IPS-20b (cell line): ENCODE results near the gene RAB10.

Source experiments
- H3K27ac ChIP-seq: one replicate; pipeline ENCODE4 v1.5.1; 2013; ENCODE audit warnings: low read length
- H3K27me3 ChIP-seq: 2 replicates; pipeline ENCODE4 v1.6.1; 2013; ENCODE audit warnings: mild to moderate bottlenecking, low read length, inconsistent platforms; ENCODE audit not compliant: insufficient read depth
- H3K36me3 ChIP-seq: 2 replicates; pipeline ENCODE4 v1.6.1; 2013; ENCODE audit warnings: low read depth, mild to moderate bottlenecking, inconsistent platforms, low read length, moderate library complexity; ENCODE audit not compliant: insufficient read depth
- H3K4me1 ChIP-seq: 2 replicates; pipeline ENCODE4 v1.6.1; 2013; ENCODE audit warnings: mild to moderate bottlenecking, control low read depth, inconsistent platforms, low read length, moderate library complexity; ENCODE audit not compliant: insufficient read depth
- H3K4me3 ChIP-seq: 2 replicates; pipeline ENCODE4 v1.5.1; 2013; ENCODE audit warnings: mild to moderate bottlenecking, low read length, inconsistent platforms
- H3K9ac ChIP-seq: 2 replicates; pipeline ENCODE4 v1.6.1; 2013; ENCODE audit warnings: low read depth, mild to moderate bottlenecking, inconsistent platforms, low read length, moderate library complexity
- H3K9me3 ChIP-seq: 2 replicates; pipeline ENCODE4 v1.6.1; 2013; ENCODE audit warnings: mild to moderate bottlenecking, low read depth, low read length, inconsistent platforms; ENCODE audit not compliant: insufficient read depth

RAB10 gene

GRCh38 chr2:26169681-26170414 lies 136.0 kb downstream of the RAB10 start:
- Histone ChIP-seq H3K4me3 (no peak overlapping the region), H3K9me3 (no peaks in the 10 kb centered on the region), H3K4me1 (peaks cover 7% of the 10 kb centered on the region; the same call in 1 of the 2 replicates), H3K27ac (no peak overlapping the region), H3K9ac (no peak overlapping the region), H3K27me3 (peaks cover 22% of the 10 kb centered on the region), H3K36me3 (no peaks in the 10 kb centered on the region)

- H3K9ac ChIP-seq = no peak overlapping the region
- peaks cover 23% of the 10 kb centered on the region for H3K27me3 ChIP-seq
- H3K27ac ChIP-seq = no peak overlapping the region
- peaks cover 10% of the 10 kb centered on the region; the same call in 1 of the 2 replicates for H3K4me1 ChIP-seq
- no peaks in the 10 kb centered on the region for H3K36me3 ChIP-seq
- no peaks in the 10 kb centered on the region for H3K9me3 ChIP-seq
- H3K4me3 ChIP-seq = no peak overlapping the region
These were observed 136.9 kb downstream of the RAB10 start for GRCh38 chr2:26170795-26171194.

GRCh38 chr2:26172189-26172870 lies 138.4 kb downstream of the RAB10 start:
- Histone ChIP-seq H3K9ac (no peak overlapping the region), H3K4me3 (peak overlapping the region; percentile 56; the same call in 1 of the 2 replicates), H3K36me3 (peaks cover 7% of the 10 kb centered on the region; the same call in 1 of the 2 replicates), H3K9me3 (no peaks in the 10 kb centered on the region), H3K4me1 (peaks cover 10% of the 10 kb centered on the region; the same call in 1 of the 2 replicates), H3K27ac (no peak overlapping the region), H3K27me3 (peaks cover 23% of the 10 kb centered on the region)

- H3K4me1 ChIP-seq = peaks cover 10% of the 10 kb centered on the region; the same call in 1 of the 2 replicates
- no peaks in the 10 kb centered on the region for H3K9me3 ChIP-seq
- H3K27ac ChIP-seq = no peak within 1 kb of the TSS
- peaks cover 9% of the 10 kb centered on the region; the same call in 1 of the 2 replicates for H3K36me3 ChIP-seq
- H3K27me3 ChIP-seq = peaks cover 23% of the 10 kb centered on the region
- H3K9ac ChIP-seq = peak within 1 kb of the TSS; percentile 67; the same call in 1 of the 2 replicates
- peak within 1 kb of the TSS; percentile 72; the same call in 1 of the 2 replicates for H3K4me3 ChIP-seq
These were observed 139.2 kb downstream of the RAB10 start, which contains the start of gene GAREM2 for GRCh38 chr2:26172871-26173775. TSS of gene GAREM2 (plus strand) at chr2:26173088. CDS start at chr2:26173221, 133 bp downstream.

GRCh38 chr2:26173776-26174482 lies 140.0 kb downstream of the RAB10 start:
- Histone ChIP-seq H3K9ac (peak overlapping the region; percentile 58; the same call in 1 of the 2 replicates), H3K27me3 (peaks cover 23% of the 10 kb centered on the region), H3K4me1 (peaks cover 10% of the 10 kb centered on the region; the same call in 1 of the 2 replicates), H3K36me3 (peaks cover 9% of the 10 kb centered on the region; the same call in 1 of the 2 replicates), H3K9me3 (no peaks in the 10 kb centered on the region), H3K4me3 (peak overlapping the region; percentile 72), H3K27ac (no peak overlapping the region)

GRCh38 chr2:26174691-26175465 lies 141.0 kb downstream of the RAB10 start:
- Histone ChIP-seq H3K9me3 (no peaks in the 10 kb centered on the region), H3K9ac (peak overlapping the region; percentile 32; the same call in 1 of the 2 replicates), H3K27ac (no peak overlapping the region), H3K4me3 (peak overlapping the region; percentile 72), H3K36me3 (peaks cover 9% of the 10 kb centered on the region; the same call in 1 of the 2 replicates), H3K27me3 (peaks cover 23% of the 10 kb centered on the region), H3K4me1 (peaks cover 14% of the 10 kb centered on the region; the same call in 1 of the 2 replicates)

GRCh38 chr2:26175466-26176278 lies 141.8 kb downstream of the RAB10 start:
- H3K27me3 ChIP-seq = peaks cover 28% of the 10 kb centered on the region
- H3K36me3 ChIP-seq = peaks cover 9% of the 10 kb centered on the region; the same call in 1 of the 2 replicates
- H3K9me3 ChIP-seq = no peaks in the 10 kb centered on the region
- no peak overlapping the region for H3K4me3 ChIP-seq
- no peak overlapping the region for H3K27ac ChIP-seq
- H3K4me1 ChIP-seq = peaks cover 18% of the 10 kb centered on the region
- H3K9ac ChIP-seq = no peak overlapping the region

- no peak overlapping the region for H3K27ac ChIP-seq
- no peaks in the 10 kb centered on the region for H3K9me3 ChIP-seq
- peaks cover 28% of the 10 kb centered on the region for H3K27me3 ChIP-seq
- peaks cover 18% of the 10 kb centered on the region for H3K4me1 ChIP-seq
- no peak overlapping the region for H3K9ac ChIP-seq
- H3K36me3 ChIP-seq = peaks cover 9% of the 10 kb centered on the region; the same call in 1 of the 2 replicates
- no peak overlapping the region for H3K4me3 ChIP-seq
These were observed 142.4 kb downstream of the RAB10 start for GRCh38 chr2:26176279-26176615.

GRCh38 chr2:26177122-26177521 lies 143.2 kb downstream of the RAB10 start:
- peaks cover 9% of the 10 kb centered on the region; the same call in 1 of the 2 replicates for H3K36me3 ChIP-seq
- no peak overlapping the region for H3K27ac ChIP-seq
- no peak overlapping the region for H3K9ac ChIP-seq
- no peak overlapping the region for H3K4me3 ChIP-seq
- peaks cover 27% of the 10 kb centered on the region for H3K27me3 ChIP-seq
- peaks cover 18% of the 10 kb centered on the region for H3K4me1 ChIP-seq
- H3K9me3 ChIP-seq = no peaks in the 10 kb centered on the region
